HuH-7.5 (cell line): ENCODE results near the gene CCDC81.
A peak's percentile ranks its signal among the peaks of the same experiment; 100 is the strongest.

Source experiments
- DNase-seq: peaks from one replicate; pipeline ENCODE4 v3.0.0; 2011; ENCODE audit warnings: low spot score

Gene CCDC81

DNA sequence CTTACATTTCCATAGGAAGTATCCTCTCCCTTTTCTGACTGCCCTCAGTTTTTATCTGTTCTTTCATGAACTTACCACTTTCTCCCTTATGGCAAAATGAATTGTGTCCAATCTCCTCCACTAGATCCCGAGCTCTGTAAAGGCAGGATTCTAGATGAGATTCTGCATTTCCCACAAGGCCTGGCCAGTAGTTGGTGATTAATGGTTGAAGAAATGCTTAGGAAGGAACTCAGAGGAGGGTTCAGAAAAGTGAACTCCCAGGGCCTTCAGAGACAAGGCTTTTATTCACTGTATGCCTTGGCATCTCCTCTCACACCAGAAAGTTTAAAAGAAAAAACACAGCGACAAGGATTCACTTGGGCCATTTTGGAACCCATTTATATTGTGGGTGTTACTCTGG is 66.2 kb downstream of the CCDC81 start:
- DNase-seq, result no peak

DNA sequence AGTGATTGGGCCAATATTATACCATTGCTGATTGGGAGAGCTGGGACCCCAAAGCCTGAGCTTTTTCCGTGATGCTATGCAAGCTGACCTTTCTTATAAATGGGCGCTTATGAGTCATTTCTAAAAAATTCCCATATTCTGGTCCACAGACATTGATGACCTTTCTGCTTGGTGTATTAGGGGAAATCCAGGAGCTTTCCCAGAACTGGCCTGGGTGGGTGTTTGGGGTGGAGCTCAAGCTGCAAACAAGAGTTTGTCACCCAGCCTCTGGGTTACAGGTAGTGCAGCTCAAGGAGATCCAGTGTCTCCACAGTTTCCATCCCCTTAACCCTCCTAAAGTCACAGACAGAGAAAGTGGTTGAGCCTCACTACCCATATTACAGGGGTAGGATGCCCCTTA is 67.7 kb downstream of the CCDC81 start:
- DNase-seq, result no peak

DNA sequence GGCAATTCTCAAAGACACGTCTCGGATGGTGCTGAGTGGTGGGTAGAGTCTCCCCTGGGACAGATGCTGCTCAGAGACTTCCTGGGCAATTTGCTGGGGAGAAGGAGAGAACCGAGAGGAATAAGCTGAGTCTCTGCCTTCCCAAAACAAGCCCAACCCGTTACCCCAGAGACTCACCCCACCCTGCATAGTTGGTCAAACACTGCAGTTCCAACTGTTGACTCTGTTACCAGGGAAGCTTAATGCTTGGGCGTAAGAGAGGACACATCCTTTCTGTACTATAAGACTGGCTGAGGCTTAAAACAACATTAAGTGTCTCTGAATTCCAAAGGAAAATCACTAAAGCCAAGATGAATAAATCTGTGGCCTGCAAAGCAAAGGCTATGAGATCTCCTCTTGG is 68.1 kb downstream of the CCDC81 start:
- DNase-seq, result no peak

DNA sequence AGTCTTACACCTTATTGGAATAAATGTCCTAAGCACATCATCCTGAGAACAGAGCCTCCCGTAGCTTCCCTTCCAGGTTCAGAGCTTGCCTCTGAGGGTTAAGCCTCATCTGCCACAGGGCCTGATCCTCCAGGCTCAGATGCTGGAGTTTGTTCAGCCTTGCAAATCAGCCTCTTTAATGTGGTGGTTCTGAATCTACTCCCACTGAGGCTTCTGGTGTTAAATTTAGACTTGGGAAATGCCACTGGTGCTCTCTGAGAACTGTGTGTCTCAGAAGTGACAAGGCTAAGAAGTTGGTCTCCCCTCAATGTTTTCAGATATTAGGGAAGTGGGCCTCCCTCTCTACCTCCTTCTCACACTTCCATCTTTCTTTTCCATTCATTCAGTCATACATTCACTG is 68.7 kb downstream of the CCDC81 start:
- no peak for DNase-seq

DNA sequence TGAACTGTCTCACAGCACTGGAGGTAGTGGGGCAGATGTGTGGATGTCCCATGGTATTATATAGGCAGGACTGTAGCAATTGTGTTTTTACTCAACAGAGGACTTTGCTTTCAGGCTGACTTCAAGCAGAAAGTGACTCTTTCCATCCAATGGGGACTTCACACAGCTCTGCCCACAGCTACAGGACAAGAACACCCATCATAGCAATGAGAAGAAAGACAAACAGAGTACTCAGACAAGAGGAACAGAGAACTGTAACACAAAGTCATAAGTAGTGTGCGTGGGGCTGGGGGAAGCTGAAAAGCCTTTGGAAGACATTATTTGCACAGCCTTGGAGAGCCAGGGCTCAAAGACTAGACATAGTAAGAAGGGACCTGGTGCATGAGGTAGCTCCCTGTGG is 70.3 kb downstream of the CCDC81 start:
- DNase-seq, result no peak

DNA sequence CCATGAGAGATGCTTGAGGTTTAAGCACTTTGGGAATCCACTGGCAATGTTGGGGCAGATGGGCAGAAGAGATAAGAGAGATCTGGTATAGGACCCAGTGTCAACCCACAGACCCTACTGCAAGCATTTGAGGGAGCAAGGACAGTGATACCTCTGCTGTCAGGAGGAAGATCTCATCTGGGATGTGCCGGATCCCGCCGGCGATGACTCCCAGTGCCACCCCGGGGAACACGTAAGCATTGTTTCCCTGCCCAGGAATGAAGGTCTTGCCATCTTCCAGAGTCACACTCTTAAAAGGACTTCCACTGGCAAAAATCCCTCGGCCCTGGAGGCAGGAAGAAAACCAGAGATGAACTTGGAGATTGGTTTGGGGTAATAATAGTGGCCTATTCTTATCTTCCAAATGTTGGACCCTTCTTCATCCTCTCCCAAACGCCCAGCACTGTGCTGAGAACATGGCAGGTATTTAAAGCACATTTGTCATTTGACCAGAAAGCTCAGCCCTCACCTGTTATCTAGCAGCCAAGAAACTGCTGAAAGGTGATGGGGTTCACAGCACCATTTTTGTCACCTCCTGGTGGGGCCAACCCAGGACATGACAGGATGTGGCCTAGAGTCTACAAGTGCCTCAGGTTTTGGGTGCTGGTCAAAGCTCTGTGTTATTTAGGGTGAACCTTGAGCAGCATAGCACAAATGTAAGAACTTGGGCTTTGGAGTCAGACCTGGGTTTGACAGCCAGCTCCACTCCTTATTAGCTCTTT is 71.7 kb downstream of the CCDC81 start:
- no peak for DNase-seq

DNA sequence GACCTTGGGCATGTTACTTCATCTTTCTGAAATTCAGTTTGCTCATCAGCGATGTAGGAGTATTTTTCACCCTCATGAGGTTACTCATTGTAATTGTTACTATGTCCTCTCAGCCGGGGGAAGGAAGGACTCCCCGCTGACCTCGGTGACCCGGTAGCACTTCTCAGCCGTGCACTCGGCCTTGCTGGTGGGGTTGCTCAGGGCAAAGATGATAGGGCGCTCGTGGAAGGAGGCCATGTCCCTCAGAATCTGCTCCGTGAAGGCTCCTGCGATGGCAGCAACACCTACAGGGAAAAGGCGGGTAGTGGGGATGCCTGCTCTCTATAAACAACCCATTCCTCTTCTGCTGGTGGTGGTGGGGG is 72.2 kb downstream of the CCDC81 start:
- no peak for DNase-seq

DNA sequence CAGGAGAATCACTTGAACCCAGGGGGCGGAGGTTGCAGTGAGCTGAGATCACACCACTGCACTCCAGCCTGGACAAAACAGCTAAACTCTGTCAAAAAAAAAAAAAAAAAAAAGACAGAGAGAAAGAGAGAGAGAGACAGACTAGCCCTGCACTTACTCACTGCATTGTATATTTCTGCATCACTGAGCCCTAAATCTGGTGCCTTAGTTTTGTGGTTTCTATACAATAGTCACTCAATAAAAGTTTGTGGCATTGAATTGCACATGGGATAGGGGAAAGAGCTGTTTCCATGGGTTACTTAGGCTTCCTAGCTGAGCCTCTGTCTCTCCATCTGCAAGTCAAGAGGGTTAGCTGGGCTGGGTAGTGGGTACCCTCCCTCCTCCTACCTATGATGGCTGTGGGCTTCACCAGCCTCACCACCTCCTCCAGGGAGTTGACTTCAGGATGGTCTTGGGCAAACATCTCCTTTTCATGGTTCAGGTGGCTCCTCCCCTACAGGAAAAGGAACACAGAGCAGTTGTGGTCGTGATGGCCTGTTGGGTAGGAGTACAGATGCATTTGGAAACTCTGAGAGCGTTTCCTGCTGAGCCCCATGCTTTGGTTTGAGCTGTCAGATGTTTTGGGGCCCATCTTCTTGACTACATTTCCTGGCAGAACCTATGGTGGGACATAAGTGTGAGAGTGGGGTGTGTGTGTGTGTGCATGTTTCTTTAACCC is 73.2 kb downstream of the CCDC81 start:
- DNase-seq, result no peak

DNA sequence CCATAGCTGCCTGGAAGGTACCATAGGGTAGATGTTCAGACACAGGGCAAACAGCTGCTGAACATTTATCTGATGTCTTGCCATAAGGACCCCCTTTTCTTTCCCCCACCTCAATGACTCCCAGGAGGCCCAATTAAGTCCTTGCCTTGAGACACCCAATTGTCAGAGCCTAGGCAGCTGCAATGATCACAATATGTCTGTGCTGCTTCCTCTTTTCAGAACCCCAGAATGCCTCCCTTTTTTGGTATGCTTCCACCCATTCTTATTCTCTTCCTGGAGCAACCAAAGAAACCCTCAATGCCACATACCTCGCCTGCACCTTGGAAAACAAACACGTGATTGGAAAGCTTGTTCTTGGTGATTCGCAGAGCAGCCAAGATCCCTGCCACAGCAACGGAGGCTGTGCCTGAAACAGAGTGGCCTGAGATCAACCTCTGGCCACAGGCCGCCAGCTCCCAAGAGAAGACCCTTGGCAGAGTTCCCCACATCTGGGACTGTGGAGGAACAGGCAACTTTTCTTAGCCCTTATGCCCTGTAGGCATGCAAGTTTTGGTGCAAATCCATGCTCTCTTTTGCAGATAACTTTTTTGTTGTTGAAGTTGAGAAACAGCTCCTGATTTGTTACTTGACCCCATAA is 75.4 kb downstream of the CCDC81 start:
- DNase-seq, result no peak

DNA sequence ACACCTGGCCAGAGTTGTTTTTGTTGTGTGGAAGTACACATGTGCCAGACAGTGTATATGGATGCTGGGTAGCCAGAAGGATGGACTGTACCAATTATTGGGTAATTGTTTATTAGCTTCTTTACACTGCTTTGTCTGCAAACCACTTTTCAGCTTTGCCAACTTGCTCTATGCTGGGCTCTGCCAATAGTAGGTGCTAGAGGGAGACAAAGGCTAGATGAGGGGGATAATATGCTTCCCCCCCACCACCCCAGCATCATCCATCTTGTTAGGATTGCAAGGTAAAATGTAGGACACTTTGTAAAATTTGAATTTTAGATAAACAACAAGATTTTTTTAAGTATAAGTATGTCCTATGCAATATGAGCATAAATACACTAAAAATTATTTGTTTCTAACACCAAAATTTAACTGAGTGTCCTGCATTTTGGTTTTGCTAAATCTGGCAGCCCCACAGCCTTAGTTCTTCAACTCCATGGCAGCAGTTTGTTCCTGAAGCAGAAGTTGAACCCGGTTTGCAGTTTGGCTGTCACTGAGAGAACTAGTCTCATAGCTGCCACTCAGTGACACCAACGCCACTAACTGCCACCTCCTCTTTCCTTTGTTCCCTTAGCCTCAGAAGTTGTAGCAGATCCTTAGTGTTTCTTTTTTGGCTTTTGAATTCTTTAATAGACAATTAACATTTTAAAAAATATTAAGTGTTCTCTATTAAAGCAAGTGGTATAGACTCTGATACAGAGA is 78.8 kb downstream of the CCDC81 start:
- DNase-seq, result no peak

DNA sequence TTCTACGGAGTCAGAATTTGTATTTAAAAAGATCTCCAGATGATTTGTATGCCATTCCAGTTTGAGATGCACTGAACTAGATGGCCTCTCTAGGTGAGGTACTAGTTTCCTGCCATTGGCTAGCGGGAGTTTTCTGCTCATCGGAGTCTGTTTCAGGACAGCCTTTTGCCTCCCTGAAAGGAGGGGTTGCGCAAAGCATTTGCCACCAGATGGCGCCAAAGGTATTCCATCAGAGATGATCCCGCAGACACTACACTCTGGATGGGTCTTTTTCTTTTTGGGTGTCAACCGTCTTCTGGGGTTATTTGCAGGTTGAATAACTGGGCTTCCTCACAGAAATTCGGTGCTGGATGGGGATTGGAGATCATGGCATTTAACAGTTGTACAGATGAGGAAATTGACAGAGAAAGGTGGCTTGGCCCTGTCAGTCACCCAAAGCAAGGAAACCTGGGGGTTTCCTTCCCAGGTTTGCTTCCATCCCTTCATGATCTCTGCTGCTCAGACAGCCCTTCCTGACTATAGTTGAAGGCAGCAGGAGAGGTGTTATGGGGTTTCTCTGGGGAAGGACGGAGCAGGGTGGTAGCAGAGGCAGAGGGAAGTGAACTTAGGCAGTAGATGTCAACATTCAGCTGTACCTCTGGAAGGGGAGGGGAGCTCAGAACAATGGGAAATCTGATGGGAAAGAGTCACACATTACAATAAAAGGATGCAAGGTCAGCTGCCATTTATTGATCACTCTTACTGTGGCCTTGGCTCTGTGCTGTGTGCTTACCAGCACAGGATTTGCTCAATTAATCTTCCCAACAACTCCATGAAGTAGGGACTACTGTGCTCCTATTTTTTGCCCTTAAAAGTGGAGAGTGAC is 81.6 kb downstream of the CCDC81 start:
- peak; percentile 65 for DNase-seq

DNA sequence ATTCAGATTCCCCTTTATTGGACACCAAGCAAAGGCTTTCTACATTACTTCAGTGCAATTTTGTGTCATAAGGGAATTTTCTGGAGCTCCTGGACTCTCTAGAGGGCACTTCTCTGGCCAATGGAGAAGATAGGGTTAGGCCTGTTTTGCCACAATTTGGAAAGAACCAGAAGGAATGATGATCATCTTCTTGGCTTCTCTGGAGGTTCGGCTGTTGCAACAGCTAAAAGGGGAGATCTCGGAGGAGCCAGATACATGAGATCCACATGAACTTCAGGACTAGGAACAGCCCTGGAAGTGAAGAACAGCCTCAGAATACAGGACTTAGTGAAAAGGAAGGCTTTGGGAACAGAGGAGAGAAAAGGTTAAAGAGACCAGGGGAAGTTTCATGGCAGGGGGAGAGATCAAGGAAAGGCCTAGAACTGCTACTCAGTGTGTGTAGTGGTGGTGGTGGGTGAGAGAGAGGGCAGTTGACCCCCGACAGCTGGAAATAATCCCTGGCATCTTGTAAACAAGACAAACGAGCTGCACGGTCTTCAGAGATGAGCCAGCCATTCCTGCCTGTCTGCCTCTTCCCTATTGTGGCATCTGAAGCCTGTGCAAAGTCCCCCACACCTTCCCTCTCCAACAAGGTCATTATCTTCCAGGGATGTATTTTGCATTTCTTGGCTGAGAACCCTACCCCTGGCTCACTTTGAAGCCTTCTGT is 83.8 kb downstream of the CCDC81 start:
- DNase-seq, result no peak

DNA sequence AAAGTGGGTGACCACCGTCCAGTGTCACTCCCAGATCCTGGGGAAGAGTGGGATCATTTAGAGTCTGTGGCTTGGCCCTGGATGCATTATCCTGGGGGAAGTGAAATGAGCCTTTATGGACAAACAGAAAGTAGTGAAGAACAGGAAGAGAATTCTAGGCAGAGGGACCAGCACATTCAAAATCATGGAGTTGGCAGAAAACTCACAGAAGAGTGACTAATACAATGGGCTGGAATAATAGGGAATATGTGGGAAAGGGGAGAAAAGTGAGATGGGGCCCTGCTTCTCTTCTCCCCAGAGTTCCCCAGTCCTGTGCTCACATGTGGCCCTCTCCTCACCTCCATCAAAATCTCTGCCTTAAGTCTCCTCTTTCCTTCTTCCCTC is 84.3 kb downstream of the CCDC81 start:
- DNase-seq, result no peak

DNA sequence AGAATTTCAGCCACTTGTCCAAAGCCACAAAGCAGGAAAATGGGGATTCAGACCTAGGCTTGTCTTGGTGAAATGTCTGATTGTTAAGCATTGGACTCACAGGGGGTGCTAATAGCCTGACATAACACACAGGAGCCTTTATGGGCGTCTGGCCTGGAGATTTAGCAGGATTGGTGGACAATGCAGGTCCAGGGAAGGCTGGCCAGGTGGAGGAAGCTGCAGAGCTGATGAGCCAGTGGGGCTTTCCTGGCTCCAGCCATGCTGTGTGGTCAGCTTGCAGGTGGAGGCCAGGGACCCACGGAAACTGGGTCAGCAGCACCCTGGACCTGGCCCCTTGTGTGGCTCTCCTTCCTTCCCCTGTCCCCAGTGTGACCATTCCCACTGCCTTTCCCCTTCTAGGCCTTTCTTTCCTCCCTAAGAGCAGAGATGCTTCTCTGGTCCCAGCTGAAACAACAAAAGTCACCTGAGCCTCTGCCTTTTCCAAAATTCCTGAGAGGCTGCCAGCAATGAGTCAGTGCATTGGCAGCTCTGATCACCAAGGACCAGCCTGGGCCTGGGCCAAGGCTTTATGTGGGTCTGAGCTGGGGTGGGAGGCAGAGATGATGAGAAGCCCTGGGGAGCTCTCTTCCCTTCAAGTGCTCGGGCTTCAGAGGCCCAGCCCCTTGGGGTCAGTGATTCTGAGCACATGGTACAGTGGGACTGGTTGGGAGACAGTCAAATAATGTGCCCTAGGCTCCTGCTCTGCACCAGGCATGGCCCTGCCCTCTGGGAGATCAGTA is 85.2 kb downstream of the CCDC81 start:
- no peak for DNase-seq

DNA sequence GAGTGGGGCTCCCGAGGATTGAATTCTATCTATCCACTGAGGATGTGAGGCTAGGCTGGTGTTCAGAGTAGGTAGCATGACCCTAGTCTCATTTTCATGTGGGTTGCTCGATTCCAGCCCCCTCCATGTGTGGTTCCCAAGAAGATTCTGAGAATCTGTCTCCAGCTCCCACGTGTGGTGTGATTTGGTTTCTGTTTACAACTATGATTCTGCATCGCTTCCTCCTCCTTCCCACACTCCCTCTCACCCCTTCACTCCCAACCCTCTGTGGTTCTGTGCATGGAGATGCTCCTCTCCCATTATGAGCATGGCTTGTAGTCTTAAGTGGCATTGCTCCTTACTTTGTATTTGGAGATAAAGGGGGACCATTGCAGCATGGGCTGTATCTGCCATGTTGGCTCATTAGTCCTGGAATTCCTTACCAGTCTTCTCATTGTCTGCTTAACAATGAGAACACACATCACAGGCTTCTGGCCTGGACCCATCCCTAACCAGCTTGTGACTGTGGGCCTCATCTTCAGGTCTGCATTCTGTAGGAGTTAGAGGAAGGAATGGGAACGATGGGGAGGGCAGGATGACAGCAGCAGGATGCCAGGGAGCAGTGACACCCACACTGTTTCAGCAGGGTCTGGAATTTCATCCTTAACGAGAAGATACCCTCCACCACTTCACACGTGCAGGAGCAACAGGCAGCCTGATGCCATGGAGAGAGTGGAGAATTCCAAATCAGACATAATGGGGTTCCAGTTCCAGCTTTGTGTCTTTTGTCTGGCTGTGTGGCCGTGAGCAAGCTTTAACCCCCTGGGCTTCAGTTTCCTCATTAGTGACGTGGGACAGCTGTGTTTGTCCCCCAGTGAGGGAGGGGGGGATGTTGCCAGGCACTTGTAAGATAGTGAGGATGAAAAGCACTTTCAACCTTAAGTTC is 86.0 kb downstream of the CCDC81 start:
- no peak for DNase-seq

DNA sequence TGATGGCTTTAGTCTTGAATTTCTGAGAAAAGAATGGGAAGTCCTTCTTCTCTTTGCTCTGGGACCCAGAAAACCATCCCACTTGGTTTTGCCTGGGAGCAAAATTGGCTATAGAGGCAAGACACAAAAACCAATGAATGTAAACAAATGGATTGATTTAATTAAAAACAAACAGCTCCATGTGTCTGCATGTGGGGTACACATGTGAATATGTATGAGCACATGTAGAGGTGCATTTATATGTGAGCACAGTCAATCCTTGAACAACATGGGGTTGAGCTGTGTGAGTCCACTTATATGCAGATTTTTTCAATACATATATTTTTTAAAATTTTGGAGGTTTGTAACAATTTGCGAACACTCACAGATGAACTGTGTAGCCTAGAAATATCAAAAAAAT is 87.2 kb downstream of the CCDC81 start:
- no peak for DNase-seq

DNA sequence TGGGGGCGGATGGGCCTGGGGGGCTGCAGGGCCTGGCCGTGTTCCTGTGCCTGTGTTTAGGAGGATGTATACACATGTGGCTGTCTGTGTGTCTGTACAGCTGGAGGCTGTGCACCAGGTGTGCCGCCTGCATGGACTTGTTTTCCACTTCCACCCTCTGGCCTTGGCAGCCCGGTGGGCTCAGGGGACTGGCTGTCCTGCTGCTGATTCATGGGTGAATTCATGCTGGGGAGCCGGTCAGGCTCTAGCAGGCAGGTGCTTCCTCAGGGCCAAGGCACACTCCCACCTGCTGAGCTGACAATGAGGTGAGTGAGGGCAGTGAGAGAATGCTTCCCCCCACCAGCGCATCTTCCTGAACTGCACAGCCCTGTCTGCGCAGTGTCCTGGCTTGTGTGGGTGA is 88.4 kb downstream of the CCDC81 start:
- DNase-seq, result no peak

DNA sequence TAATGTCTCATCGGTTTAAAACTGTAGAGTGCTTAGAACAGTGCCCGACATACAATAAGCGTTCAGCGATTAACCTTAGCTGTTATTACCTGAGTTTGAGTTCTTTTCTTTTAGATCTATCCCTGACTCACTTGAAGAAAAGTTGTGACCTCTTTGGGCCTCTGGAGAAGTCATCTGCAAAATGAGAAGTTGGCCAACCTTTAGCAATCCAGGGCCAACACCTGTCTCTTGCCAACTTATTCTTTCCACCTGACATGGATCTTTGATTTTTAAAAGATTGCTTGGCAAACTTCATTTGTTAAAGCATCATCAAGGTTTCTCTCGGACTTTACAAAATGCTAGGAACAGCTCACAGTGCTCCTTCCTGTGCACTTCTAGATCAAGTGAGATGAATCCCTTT is 89.3 kb downstream of the CCDC81 start:
- no peak for DNase-seq

DNA sequence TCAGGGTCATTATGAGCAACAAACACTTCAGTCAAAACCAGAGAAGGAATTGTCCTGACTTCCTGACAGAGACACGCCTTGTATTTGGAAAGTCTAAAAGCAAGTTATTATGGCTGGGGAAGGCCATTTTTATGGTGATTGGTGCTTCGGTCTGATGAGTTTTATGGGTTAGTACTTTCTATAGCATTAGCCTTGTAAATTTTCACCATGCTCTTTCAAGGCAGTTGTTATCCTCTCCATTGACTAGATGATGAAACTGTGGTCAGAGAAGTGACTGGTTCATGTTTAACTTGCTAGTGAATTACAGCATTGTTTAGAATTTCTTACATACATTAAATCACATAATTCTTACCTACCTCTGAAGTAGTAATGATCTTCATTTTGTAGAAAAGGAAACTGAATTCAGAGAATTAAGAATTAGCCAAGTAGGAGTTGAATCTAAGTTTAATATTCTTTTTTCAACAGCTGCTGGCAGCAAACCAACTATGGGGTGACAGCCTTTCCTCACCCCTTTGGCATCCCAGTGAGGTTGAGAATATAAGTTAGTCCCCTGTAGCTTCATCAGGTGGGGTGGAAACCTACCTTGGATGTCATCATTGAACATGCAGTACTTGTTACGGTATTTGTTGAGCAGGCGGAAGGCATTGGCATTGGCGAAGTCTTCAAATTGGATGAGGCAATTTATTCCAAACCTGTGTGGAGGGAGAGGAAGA is 90.0 kb downstream of the CCDC81 start:
- no peak for DNase-seq
